Vagina (tissue), 2 donors: ENCODE data around the gene CAPN7.

Experiments used
- POLR2A ChIP-seq, 2 donors: fragments of 450-650 bp; IDR thresholded peaks; one replicate each; pipeline ENCODE4 v1.6.1; 2017; ENCODE audit warnings: antibody characterized with exemption in 2 of 2, mild to moderate bottlenecking in 2 of 2, moderate library complexity in 2 of 2
- POLR2AphosphoS5 ChIP-seq, 2 donors: sonication (generic); formaldehyde crosslinking; IDR thresholded peaks; one replicate each; pipeline ENCODE4 v1.9.0; 2017; ENCODE audit warnings: antibody characterized with exemption in 2 of 2, mild to moderate bottlenecking in 2 of 2, low read depth in 1 of 2; ENCODE audit not compliant: insufficient read depth in 1 of 2
- TF ChIP-seq, protein P1 (sequence below), 3 experiments: fragments of 450-650 bp in 2 of 3; fragments of 200-600 bp in 1 of 3; sonication (generic) in 1 of 3; IDR thresholded peaks; one replicate each; pipeline ENCODE4 v1.5.1; 2017 to 2019; ENCODE audit warnings: antibody characterized with exemption in 3 of 3, mild to moderate bottlenecking in 2 of 3, moderate library complexity in 2 of 3

DNA sequence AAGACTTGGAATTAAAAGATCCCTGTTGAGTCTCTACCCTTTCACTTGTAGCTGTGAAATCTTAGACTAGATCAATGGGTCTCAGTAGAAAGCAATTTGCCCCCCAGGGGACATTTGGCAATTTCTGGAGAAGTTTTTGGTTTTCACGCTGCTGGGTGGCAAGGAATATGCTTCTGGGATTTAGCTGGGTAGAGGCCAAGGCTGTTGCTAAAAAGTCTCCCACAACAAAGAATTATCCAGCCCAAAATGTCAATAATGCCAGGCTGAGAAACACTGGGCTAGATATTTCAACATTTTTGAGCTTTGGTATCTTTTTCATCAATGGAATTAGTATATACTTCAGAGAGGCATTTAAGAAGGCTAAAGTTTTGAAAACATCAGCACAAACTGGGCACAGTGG is 8.7 kb downstream of the CAPN7 start:
- TF ChIP-seq, protein P1, sequence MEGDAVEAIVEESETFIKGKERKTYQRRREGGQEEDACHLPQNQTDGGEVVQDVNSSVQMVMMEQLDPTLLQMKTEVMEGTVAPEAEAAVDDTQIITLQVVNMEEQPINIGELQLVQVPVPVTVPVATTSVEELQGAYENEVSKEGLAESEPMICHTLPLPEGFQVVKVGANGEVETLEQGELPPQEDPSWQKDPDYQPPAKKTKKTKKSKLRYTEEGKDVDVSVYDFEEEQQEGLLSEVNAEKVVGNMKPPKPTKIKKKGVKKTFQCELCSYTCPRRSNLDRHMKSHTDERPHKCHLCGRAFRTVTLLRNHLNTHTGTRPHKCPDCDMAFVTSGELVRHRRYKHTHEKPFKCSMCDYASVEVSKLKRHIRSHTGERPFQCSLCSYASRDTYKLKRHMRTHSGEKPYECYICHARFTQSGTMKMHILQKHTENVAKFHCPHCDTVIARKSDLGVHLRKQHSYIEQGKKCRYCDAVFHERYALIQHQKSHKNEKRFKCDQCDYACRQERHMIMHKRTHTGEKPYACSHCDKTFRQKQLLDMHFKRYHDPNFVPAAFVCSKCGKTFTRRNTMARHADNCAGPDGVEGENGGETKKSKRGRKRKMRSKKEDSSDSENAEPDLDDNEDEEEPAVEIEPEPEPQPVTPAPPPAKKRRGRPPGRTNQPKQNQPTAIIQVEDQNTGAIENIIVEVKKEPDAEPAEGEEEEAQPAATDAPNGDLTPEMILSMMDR (IDR thresholded peaks at IDR 0.05), result no peak
- TF ChIP-seq POLR2A (IDR thresholded peaks at IDR 0.05), result no peak
- TF ChIP-seq POLR2AphosphoS5 (IDR thresholded peaks at IDR 0.05; ENCODE audit: insufficient read depth in 1 of 2, low read depth in 1 of 2), result no peak
